Loucy (cell line): ENCODE data around the gene ZSWIM6.

Experiments used
- CTCF ChIP-seq: fragments of 200-600 bp; sonication (generic); conservative IDR thresholded peaks from 2 replicates; pipeline ENCODE4 v1.5.1; 2014; ENCODE audit warnings: mild to moderate bottlenecking, antibody characterized with exemption, low read length
- EZH2phosphoT487 ChIP-seq: fragments of 200-600 bp; IDR thresholded peaks from 2 replicates; pipeline ENCODE4 v1.6.1; 2018; ENCODE audit warnings: antibody characterized with exemption, mild to moderate bottlenecking, moderate library complexity, borderline replicate concordance

- TF ChIP-seq CTCF (peak; percentile 67), EZH2phosphoT487 (no peak)
These were observed 30.8 kb downstream of the ZSWIM6 start for GRCh38 chr5:61362796-61363368.
